Inflammatory macrophage treated with lipopolysaccharide for 4 hours (primary cell): ENCODE measurements around the gene ACAA1.

Experiments
- DNase-seq: peaks from one replicate; pipeline ENCODE4 v3.0.0-alpha.2; 2020

The ACAA1 gene

GRCh38 chr3:38117748-38118420 is 19.0 kb downstream of the ACAA1 start:
- peak; percentile 60 for DNase-seq

- DNase-seq: no peak
Measured at GRCh38 chr3:38117163-38117716, 19.7 kb downstream of the ACAA1 start.

GRCh38 chr3:38116471-38117162 is 20.3 kb downstream of the ACAA1 start:
- DNase-seq: no peak

- no peak for DNase-seq
Measured at GRCh38 chr3:38115645-38116427, 21.1 kb downstream of the ACAA1 start.

GRCh38 chr3:38114875-38115644 is 21.9 kb downstream of the ACAA1 start:
- DNase-seq: no peak

GRCh38 chr3:38114052-38114874 is 22.7 kb downstream of the ACAA1 start:
- no peak for DNase-seq

GRCh38 chr3:38112378-38112761 is 24.6 kb downstream of the ACAA1 start:
- no peak for DNase-seq

GRCh38 chr3:38111696-38112377 is 25.1 kb downstream of the ACAA1 start:
- no peak for DNase-seq

GRCh38 chr3:38111201-38111600 is 25.7 kb downstream of the ACAA1 start:
- DNase-seq: no peak

GRCh38 chr3:38110314-38111050 is 26.4 kb downstream of the ACAA1 start:
- no peak for DNase-seq

GRCh38 chr3:38109580-38110313 is 27.2 kb downstream of the ACAA1 start:
- DNase-seq: no peak

GRCh38 chr3:38108649-38109579 is 28.0 kb downstream of the ACAA1 start:
- DNase-seq: peak; percentile 40

- no peak for DNase-seq
Measured at GRCh38 chr3:38107911-38108648, 28.8 kb downstream of the ACAA1 start.

GRCh38 chr3:38105525-38105924 is 31.4 kb downstream of the ACAA1 start:
- no peak for DNase-seq

GRCh38 chr3:38102444-38102814 is 34.5 kb downstream of the ACAA1 start:
- peak; percentile 77 for DNase-seq

GRCh38 chr3:38101811-38102443 is 35.0 kb downstream of the ACAA1 start:
- DNase-seq: peak; percentile 48

GRCh38 chr3:38100498-38100897 is 36.4 kb downstream of the ACAA1 start:
- DNase-seq: no peak
